GM19035 (cell line): ENCODE data around the gene GLYATL1B.

Source experiments
- ATAC-seq: cut with Tn5 transposase; IDR thresholded peaks from one replicate; pipeline ENCODE4 v1.9.1; 2021; ENCODE audit not compliant: unreplicated experiment

GLYATL1B gene

DNA sequence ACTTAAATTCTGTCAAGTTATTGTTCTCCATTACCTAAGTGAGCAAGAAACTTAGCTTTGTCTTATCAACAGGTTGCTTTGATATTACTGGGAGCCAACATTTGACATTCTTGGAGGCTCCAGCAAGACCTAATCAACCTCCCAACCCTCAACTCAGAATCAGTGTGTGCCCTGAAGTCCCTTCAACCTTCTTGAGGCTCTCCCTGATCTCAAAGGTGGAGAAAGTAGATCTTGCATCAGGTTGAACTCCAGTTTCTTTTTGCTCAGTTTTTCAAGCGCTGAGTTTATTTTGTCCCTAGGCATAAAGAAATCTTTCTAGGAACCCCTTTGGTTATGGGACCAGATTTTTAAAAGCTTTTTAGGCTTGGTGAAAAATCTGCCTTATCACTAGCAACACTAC, 58.0 kb downstream of the GLYATL1B start:
- ATAC-seq, result no peak
